SU-DHL-6 (cell line): ENCODE data around the gene INF2.

Experiments
- H2AFZ ChIP-seq: fragments of 200-600 bp; sonication (generic); 2 replicates; pipeline ENCODE4 v1.6.1; 2014; ENCODE audit warnings: low read depth, mild to moderate bottlenecking, moderate library complexity, mixed read lengths, antibody characterized with exemption, low read length; ENCODE audit not compliant: severe bottlenecking
- H3F3A ChIP-seq: fragments of 200-600 bp; shearing (Covaris generic); 2 replicates; pipeline ENCODE4 v1.6.0; 2016; ENCODE audit warnings: antibody characterized with exemption, mild to moderate bottlenecking; ENCODE audit not compliant: insufficient read depth
- H3K27ac ChIP-seq: fragments of 200-600 bp; sonication (generic); 2 replicates; pipeline ENCODE4 v1.5.1; 2016; ENCODE audit warnings: low read depth, mild to moderate bottlenecking, low read length, moderate library complexity, mixed read lengths
- H3K27me3 ChIP-seq: fragments of 200-600 bp; sonication (generic), shearing (Covaris generic); 2 replicates; pipeline ENCODE4 v1.6.0; 2014; ENCODE audit warnings: mild to moderate bottlenecking, low read length
- H3K36me3 ChIP-seq: fragments of 200-600 bp; sonication (generic); 2 replicates; pipeline ENCODE4 v1.6.1; 2014; ENCODE audit warnings: mild to moderate bottlenecking, low read length, mixed read lengths
- H3K4me2 ChIP-seq: fragments of 300-600, 200-600 bp; shearing (Covaris generic), sonication (generic); 2 replicates; pipeline ENCODE4 v1.6.0; 2014; ENCODE audit warnings: low read length, low read depth, mild to moderate bottlenecking; ENCODE audit not compliant: poor library complexity, severe bottlenecking
- H3K4me3 ChIP-seq: fragments of 200-600 bp; sonication (generic); 2 replicates; pipeline ENCODE4 v1.5.1; 2014; ENCODE audit warnings: antibody characterized with exemption, low read length, mild to moderate bottlenecking, mixed read lengths; ENCODE audit not compliant: insufficient read depth, poor library complexity, severe bottlenecking
- H3K79me2 ChIP-seq: fragments of 200-600 bp; sonication (generic); 2 replicates; pipeline ENCODE4 v1.6.1; 2014; ENCODE audit warnings: mild to moderate bottlenecking, low read length, moderate library complexity; ENCODE audit not compliant: insufficient read depth
- H3K9ac ChIP-seq: fragments of 200-600 bp; sonication (generic); 2 replicates; pipeline ENCODE4 v1.7.0; 2014; ENCODE audit warnings: mild to moderate bottlenecking, low read length
- H3K9me2 ChIP-seq: fragments of 200-600 bp; sonication (generic); replicated peaks from 2 replicates; pipeline ENCODE4 v1.6.1; 2014; ENCODE audit warnings: low read length; ENCODE audit not compliant: insufficient read depth
- H3K9me3 ChIP-seq: fragments of 200-600 bp; sonication (generic); 2 replicates; pipeline ENCODE4 v1.6.1; 2014; ENCODE audit warnings: low read length, mixed read lengths; ENCODE audit not compliant: insufficient read depth
- H4K20me1 ChIP-seq: fragments of 200-600 bp; sonication (generic); 2 replicates; pipeline ENCODE4 v1.6.1; 2014; ENCODE audit warnings: low read depth, mild to moderate bottlenecking, antibody characterized with exemption, low read length, moderate library complexity, mixed read lengths
- CTCF ChIP-seq: fragments of 200-600 bp; sonication (generic); IDR thresholded peaks from one replicate; pipeline ENCODE4 v1.5.1; 2017; ENCODE audit warnings: antibody characterized with exemption, mild to moderate bottlenecking, low read length, moderate library complexity; ENCODE audit not compliant: insufficient read depth, poor library complexity, severe bottlenecking
- EZH2phosphoT487 ChIP-seq: fragments of 200-600 bp; sonication (generic), shearing (Covaris generic); conservative IDR thresholded peaks from 2 replicates; pipeline ENCODE4 v1.6.1; 2018; ENCODE audit warnings: mild to moderate bottlenecking, antibody characterized with exemption, low read length, moderate library complexity, mixed read lengths

Gene INF2

GRCh38 chr14:104755621-104756020 lies 66.2 kb downstream of the INF2 start:
- Histone ChIP-seq H3K4me2 (no peak overlapping the region), H3F3A (no peaks in the 10 kb centered on the region), H3K27me3 (no peaks in the 10 kb centered on the region), H3K9me3 (no peaks in the 10 kb centered on the region), H3K9ac (no peak overlapping the region), H3K9me2 (no peaks in the 10 kb centered on the region), H2AFZ (no peak overlapping the region), H3K36me3 (no peaks in the 10 kb centered on the region), H3K79me2 (peaks cover 32% of the 10 kb centered on the region), H3K4me3 (no peak overlapping the region), H3K27ac (no peak overlapping the region), H4K20me1 (no peaks in the 10 kb centered on the region; the same call in 1 of the 2 replicates)
- TF ChIP-seq EZH2phosphoT487: no peak
- no peak for TF ChIP-seq CTCF

GRCh38 chr14:104756477-104757237 lies 67.2 kb downstream of the INF2 start:
- H4K20me1 ChIP-seq: no peaks in the 10 kb centered on the region; the same call in 1 of the 2 replicates
- no peaks in the 10 kb centered on the region for H3F3A ChIP-seq
- H2AFZ ChIP-seq: no peak overlapping the region
- H3K27ac ChIP-seq: no peak overlapping the region
- TF ChIP-seq CTCF: no peak
- TF ChIP-seq EZH2phosphoT487: no peak
- H3K9me2 ChIP-seq: no peaks in the 10 kb centered on the region
- H3K9ac ChIP-seq: no peak overlapping the region
- peaks cover 32% of the 10 kb centered on the region for H3K79me2 ChIP-seq
- H3K4me3 ChIP-seq: no peak overlapping the region
- H3K4me2 ChIP-seq: no peak overlapping the region
- no peaks in the 10 kb centered on the region for H3K27me3 ChIP-seq
- H3K9me3 ChIP-seq: no peaks in the 10 kb centered on the region
- no peaks in the 10 kb centered on the region for H3K36me3 ChIP-seq

GRCh38 chr14:104757238-104757585 lies 67.8 kb downstream of the INF2 start:
- H3K27me3 ChIP-seq: no peaks in the 10 kb centered on the region
- TF ChIP-seq CTCF (no peak), EZH2phosphoT487 (no peak)
- H3F3A ChIP-seq: no peaks in the 10 kb centered on the region
- no peak overlapping the region for H2AFZ ChIP-seq
- H3K9ac ChIP-seq: no peak overlapping the region
- peaks cover 32% of the 10 kb centered on the region for H3K79me2 ChIP-seq
- H3K9me2 ChIP-seq: no peaks in the 10 kb centered on the region
- H3K4me3 ChIP-seq: no peak overlapping the region
- H4K20me1 ChIP-seq: no peaks in the 10 kb centered on the region; the same call in 1 of the 2 replicates
- H3K9me3 ChIP-seq: no peaks in the 10 kb centered on the region
- H3K36me3 ChIP-seq: no peaks in the 10 kb centered on the region
- no peak overlapping the region for H3K27ac ChIP-seq
- no peak overlapping the region for H3K4me2 ChIP-seq
